Activated T-helper 1 cell treated with anti-CD3 and anti-CD28 coated beads, Interleukin-12 subunit alpha, Interleukin-12 subunit beta, Interleukin-2, Interleukin-4 antibody, amounts not matched to agents 30 ng/mL and 10 ng/mL and 1 ng/mL, durations not matched to agents 14 hours and 24 hours and 36 hours (primary cell): ENCODE measurements around the gene PYHIN1. TPM values are rescaled to one million over a fixed set of nuclear protein-coding genes. Genes with fewer than 3 reads are reported as not detected.

ENCODE experiments used
- total RNA-seq: library from RNA; stranded (reverse); gene quantifications from 2 replicates; pipeline ENCODE4 v1.2.3, GENCODE V29; 2022

The PYHIN1 gene
- total RNA-seq, 1 donor from 2014 or later = 19.9 TPM

Other genes with a start within 250 kb of the PYHIN1 start
- not detected in 2 replicates for gene SPTA1, start 244.8 kb upstream of the PYHIN1 start, total RNA-seq
- gene OR6K2, start 230.9 kb upstream of the PYHIN1 start, total RNA-seq = not detected in 2 replicates
- not detected in 2 replicates for gene OR6K3, start 210.8 kb upstream of the PYHIN1 start, total RNA-seq
- gene OR6K6, start 176.8 kb upstream of the PYHIN1 start, total RNA-seq = not detected in 2 replicates
- gene OR6N1, start 159.4 kb upstream of the PYHIN1 start, total RNA-seq = not detected in 2 replicates
- gene OR6N2, start 150.3 kb upstream of the PYHIN1 start, total RNA-seq = not detected in 2 replicates
- gene MNDA, start 100.2 kb upstream of the PYHIN1 start, total RNA-seq = not detected in 2 replicates
- 223 and 232 TPM in 2 replicates for gene IFI16, start 78.4 kb downstream of the PYHIN1 start, total RNA-seq
- gene AIM2, start 145.2 kb downstream of the PYHIN1 start, total RNA-seq = 49.0 and 52.9 TPM in 2 replicates
- gene CADM3, start 240.1 kb downstream of the PYHIN1 start, total RNA-seq = not detected in 2 replicates